ENCODE results near the gene SMIM17.

DNA sequence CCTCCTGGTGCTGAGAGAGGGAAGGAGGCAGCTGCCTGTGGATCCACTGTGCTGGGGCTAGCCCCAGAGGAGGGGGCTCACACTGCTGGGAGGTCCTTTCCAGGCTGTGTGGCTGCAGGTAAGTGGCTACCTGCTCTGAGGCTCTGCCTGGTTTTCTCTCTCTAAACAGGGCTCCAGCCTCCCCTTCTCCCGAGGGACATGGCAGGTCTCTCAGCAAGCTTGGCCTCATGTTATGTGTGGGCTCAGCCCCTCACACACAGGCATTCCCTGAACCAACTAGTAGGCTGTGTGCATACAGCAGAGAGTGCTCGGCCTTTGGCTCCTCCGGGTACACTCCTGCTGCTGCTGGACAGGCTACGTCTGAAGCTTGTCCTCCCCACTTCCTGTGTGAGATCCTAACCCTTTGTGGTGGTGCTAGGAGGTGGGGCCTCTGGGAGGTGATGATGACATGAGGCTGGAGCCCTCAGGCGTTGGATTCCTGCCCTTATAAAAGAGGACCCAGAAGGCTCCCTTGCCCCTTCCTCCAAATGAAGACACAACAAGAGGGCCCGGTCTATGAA, 24.4 kb downstream of the SMIM17 start:
- TF ChIP-seq, protein P1, sequence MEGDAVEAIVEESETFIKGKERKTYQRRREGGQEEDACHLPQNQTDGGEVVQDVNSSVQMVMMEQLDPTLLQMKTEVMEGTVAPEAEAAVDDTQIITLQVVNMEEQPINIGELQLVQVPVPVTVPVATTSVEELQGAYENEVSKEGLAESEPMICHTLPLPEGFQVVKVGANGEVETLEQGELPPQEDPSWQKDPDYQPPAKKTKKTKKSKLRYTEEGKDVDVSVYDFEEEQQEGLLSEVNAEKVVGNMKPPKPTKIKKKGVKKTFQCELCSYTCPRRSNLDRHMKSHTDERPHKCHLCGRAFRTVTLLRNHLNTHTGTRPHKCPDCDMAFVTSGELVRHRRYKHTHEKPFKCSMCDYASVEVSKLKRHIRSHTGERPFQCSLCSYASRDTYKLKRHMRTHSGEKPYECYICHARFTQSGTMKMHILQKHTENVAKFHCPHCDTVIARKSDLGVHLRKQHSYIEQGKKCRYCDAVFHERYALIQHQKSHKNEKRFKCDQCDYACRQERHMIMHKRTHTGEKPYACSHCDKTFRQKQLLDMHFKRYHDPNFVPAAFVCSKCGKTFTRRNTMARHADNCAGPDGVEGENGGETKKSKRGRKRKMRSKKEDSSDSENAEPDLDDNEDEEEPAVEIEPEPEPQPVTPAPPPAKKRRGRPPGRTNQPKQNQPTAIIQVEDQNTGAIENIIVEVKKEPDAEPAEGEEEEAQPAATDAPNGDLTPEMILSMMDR (IDR thresholded peaks at IDR 0.05) = no peak
- TF ChIP-seq POLR2A (IDR thresholded peaks at IDR 0.05) = no peak
